Naive B cell (primary cell): Measurements from ENCODE around the gene KLF18. TPM values are rescaled to one million over a fixed set of nuclear protein-coding genes. Genes with fewer than 3 reads are reported as not detected.
"Not testable (repeated sequence)": the region's sequence is repeated elsewhere in the genome, so short reads cannot be mapped to it uniquely, and the experiment has no call there.

ENCODE experiments used
- ATAC-seq, 2 donors: fragments of 150-1000 bp; cut with Tn5 transposase; 2 replicates each; pipeline ENCODE4 v1.10.0; 2021; ENCODE audit warnings: low read depth in 2 of 2, mild to moderate bottlenecking in 2 of 2, moderate library complexity in 2 of 2
- DNase-seq: peaks from one replicate; pipeline ENCODE4 v3.0.0; 2022
- H3K27ac Mint-ChIP-seq, 6 donors: one replicate each; pipeline ENCODE4 v1.8.0; 2020 to 2022; ENCODE audit warnings: mild to moderate bottlenecking in 6 of 6, mixed read lengths in 6 of 6, moderate library complexity in 5 of 6, inconsistent platforms in 2 of 6
- H3K27me3 Mint-ChIP-seq, 3 donors: one replicate each; pipeline ENCODE4 v1.8.0; 2021 to 2022; ENCODE audit warnings: mixed read lengths in 3 of 3, mild to moderate bottlenecking in 1 of 3
- H3K36me3 Mint-ChIP-seq, 2 donors: one replicate each; pipeline ENCODE4 v1.8.0; 2020 to 2022; ENCODE audit warnings: mixed read lengths in 2 of 2, inconsistent platforms in 1 of 2, mild to moderate bottlenecking in 1 of 2
- H3K4me1 Mint-ChIP-seq, 3 donors: one replicate each; pipeline ENCODE4 v1.8.0; 2020 to 2022; ENCODE audit warnings: mixed read lengths in 3 of 3, inconsistent platforms in 1 of 3, mild to moderate bottlenecking in 1 of 3, moderate library complexity in 1 of 3
- H3K4me3 Mint-ChIP-seq, 8 donors: one replicate each; pipeline ENCODE4 v1.8.0; 2020 to 2022; ENCODE audit warnings: mild to moderate bottlenecking in 8 of 8, mixed read lengths in 8 of 8, moderate library complexity in 8 of 8, inconsistent platforms in 2 of 8
- H3K9me3 Mint-ChIP-seq, 7 donors: one replicate each; pipeline ENCODE4 v1.8.0; 2020 to 2022; ENCODE audit warnings: mixed read lengths in 7 of 7, mild to moderate bottlenecking in 5 of 7, inconsistent platforms in 2 of 7, moderate library complexity in 1 of 7
- polyA plus RNA-seq, 6 donors: library from polyadenylated mRNA; unstranded; fragments of 300-500 nt; fragmentation: Illumina TruSeq; gene quantifications; one replicate each; pipeline ENCODE4 v1.2.3, GENCODE V29; 2021; ENCODE audit warnings: low read depth in 6 of 6

Gene KLF18
- polyA plus RNA-seq, 6 donors from 2014 or later, result not detected

- Mint-ChIP-seq H3K9me3 (peaks cover 0 to 33% (median 27%) of the 10 kb centered on the region in 7 donors), H3K36me3 (peaks cover 0 to 22% of the 10 kb centered on the region in 2 donors), H3K4me3 (no peak overlapping the region), H3K4me1 (no peaks in the 10 kb centered on the region), H3K27me3 (peaks cover 6 to 16% (median 12%) of the 10 kb centered on the region in 3 donors), H3K27ac (no peak overlapping the region)
- DNase-seq (no peak), ATAC-seq (no peak)
These were observed 3.7 kb upstream of the KLF18 start for GRCh38 chr1:44144962-44145756.

DNA sequence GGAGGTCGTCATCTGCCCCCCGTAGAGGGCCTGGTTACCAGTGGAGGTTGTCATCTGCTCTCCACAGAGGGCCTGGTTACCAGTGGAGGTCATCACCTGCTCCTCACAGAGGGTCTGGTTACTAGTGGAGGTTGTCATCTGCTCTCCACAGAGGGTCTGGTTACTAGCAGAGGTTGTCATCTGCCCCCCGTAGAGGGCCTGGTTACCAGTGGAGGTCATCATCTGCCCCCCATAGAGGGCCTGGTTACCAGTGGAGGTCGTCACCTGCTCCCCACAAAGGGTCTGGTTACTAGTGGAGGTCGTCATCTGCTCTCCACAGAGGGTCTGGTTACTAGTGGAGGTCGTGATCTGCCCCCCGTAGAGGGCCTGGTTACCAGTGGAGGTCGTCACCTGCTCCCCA lies 1.9 kb downstream of the KLF18 start:
- not testable (repeated sequence) for H3K4me1 Mint-ChIP-seq, H3K27ac Mint-ChIP-seq, DNase-seq, H3K4me3 Mint-ChIP-seq, ATAC-seq
- peaks cover 0 to 10% of the 10 kb centered on the region in 2 donors for H3K36me3 Mint-ChIP-seq
- H3K9me3 Mint-ChIP-seq, result peaks cover 0 to 13% (median 10%) of the 10 kb centered on the region in 7 donors
- H3K27me3 Mint-ChIP-seq, result peaks cover 12 to 17% (median 16%) of the 10 kb centered on the region in 3 donors

DNA sequence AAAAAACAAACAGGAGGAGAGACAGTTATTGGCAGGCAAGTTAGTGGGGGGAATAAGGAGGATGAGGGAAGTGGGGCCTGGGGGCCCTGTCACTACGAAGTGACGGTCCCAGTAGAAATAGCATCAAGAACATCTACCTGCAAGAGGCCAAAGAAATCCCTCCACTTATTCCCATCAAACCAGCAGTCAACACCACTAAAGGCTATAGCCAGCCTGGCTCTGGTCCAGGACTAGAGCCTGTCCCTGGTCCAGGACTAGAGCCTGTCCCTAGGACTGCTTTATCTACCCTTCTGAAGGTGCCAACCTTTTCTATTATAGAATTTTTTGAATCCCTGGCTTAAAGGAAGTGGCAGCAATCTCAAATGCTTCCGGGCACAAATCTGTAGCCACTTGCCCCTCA lies 3.2 kb downstream of the KLF18 start:
- Mint-ChIP-seq H3K4me1 (no peaks in the 10 kb centered on the region), H3K9me3 (peaks cover 0 to 4% (median 0%) of the 10 kb centered on the region in 7 donors), H3K36me3 (no peaks in the 10 kb centered on the region), H3K27ac (no peak overlapping the region), H3K27me3 (peaks cover 16 to 19% (median 18%) of the 10 kb centered on the region in 3 donors), H3K4me3 (no peak overlapping the region)
- DNase-seq, result no peak
- no peak for ATAC-seq

DNA sequence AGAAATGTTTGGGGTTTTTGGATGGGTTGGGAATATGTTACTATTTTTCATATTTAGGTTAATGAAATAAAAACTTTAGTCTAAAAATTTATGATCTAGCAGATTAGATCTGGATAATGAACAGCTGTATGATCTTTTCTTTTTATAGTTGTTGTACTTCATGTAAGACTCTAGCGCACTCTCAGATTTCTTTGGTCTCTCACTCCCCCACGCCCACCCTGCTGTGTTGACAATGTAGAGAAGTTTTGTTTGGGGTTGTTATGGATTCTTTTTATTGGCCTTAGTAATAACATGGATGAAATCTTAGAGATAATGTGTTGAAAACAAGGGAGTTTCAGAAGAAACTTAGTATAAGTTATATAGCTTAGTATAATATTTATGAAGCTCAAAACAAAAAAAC lies 5.5 kb downstream of the KLF18 start:
- Mint-ChIP-seq H3K4me1 (no peaks in the 10 kb centered on the region), H3K36me3 (no peaks in the 10 kb centered on the region), H3K27ac (no peak overlapping the region), H3K4me3 (no peak overlapping the region), H3K27me3 (peaks cover 9 to 25% (median 18%) of the 10 kb centered on the region in 3 donors), H3K9me3 (no peaks in the 10 kb centered on the region)
- ATAC-seq, result no peak
- no peak for DNase-seq

GRCh38 chr1:44134071-44134920 lies 7.1 kb downstream of the KLF18 start:
- Mint-ChIP-seq H3K4me3 (no peak overlapping the region), H3K4me1 (no peaks in the 10 kb centered on the region), H3K9me3 (no peaks in the 10 kb centered on the region), H3K27ac (peak overlapping the region in 1 of 6 donors; percentile 3), H3K36me3 (no peaks in the 10 kb centered on the region), H3K27me3 (peaks cover 9 to 33% (median 20%) of the 10 kb centered on the region in 3 donors)
- DNase-seq, result no peak
- ATAC-seq, result no peak

GRCh38 chr1:44131411-44131810 lies 10.0 kb downstream of the KLF18 start:
- Mint-ChIP-seq H3K9me3 (no peaks in the 10 kb centered on the region), H3K27ac (no peak overlapping the region), H3K4me3 (no peak overlapping the region), H3K4me1 (no peaks in the 10 kb centered on the region), H3K36me3 (no peaks in the 10 kb centered on the region), H3K27me3 (peaks cover 16 to 45% (median 25%) of the 10 kb centered on the region in 3 donors)
- ATAC-seq, result no peak
- DNase-seq, result no peak

DNA sequence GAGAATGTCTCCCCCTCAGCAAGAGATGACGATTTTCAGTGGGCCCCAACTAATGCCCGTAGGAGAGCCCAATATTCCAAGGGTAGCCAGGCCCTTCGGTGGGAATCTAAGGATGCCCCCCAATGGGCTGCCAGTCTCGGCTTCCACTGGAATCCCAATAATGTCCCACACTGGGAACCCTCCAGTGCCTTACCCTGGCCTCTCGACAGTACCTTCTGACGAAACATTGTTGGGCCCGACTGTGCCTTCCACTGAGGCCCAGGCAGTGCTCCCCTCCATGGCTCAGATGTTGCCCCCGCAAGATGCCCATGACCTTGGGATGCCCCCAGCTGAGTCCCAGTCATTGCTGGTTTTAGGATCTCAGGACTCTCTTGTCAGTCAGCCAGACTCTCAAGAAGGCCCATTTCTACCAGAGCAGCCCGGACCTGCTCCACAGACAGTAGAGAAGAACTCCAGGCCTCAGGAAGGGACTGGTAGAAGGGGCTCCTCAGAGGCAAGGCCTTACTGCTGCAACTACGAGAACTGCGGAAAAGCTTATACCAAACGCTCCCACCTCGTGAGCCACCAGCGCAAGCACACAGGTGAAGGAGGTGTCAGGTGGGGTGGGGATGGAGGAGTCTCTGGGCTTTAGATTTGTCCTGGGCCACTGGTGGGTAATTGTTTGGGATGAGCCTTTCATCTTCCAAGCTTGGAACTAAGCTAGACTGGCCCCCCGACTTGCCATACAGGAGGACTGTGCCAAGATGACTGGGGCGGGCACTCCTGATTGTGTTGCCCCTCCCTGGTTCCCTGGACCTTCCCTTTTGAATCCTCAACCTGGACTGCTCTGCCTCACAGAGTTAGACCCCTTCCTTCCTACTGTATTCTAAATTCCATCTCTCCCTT lies 11.6 kb downstream of the KLF18 start:
- ATAC-seq, result no peak
- DNase-seq, result no peak
- H3K36me3 Mint-ChIP-seq, result no peaks in the 10 kb centered on the region
- H3K9me3 Mint-ChIP-seq, result no peaks in the 10 kb centered on the region
- no peaks in the 10 kb centered on the region for H3K4me1 Mint-ChIP-seq
- no peak overlapping the region for H3K4me3 Mint-ChIP-seq
- H3K27ac Mint-ChIP-seq, result no peak overlapping the region
- H3K27me3 Mint-ChIP-seq, result peaks cover 20 to 48% (median 20%) of the 10 kb centered on the region in 3 donors

DNA sequence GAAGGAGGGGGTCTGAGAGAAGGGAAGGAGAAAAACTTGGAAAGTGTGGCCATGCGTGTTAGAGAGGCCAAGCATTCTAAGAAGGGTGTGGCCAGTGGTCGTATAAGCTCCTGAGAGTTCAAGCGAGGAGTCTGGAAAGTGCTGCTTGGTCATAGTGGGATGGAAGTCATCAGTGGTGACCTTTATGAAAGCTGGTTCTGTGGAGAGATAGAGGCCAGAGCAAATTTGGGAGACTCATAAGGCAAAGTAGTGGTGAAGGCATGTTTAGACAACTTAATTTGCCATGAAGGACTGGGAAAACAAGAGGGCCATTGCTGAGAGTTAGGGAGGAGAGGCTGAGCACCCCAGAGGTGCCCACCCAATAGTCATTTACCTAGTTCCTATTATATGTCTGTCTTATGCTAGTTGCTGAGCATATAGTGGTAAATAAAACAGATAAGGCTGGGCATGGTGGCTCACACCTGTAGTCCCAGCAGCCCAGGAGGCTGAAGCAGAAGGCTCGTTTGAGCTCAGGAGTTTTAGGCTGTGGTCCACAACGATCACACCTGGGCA lies 21.0 kb downstream of the KLF18 start:
- H3K27ac Mint-ChIP-seq, result peak overlapping the region in 3 of 6 donors; percentile 2 to 74 (median 73)
- H3K27me3 Mint-ChIP-seq, result peaks cover 8 to 15% (median 9%) of the 10 kb centered on the region in 3 donors
- no peaks in the 10 kb centered on the region for H3K36me3 Mint-ChIP-seq
- ATAC-seq, result no peak
- no peak for DNase-seq
- H3K9me3 Mint-ChIP-seq, result no peaks in the 10 kb centered on the region
- peaks cover 0 to 7% (median 3%) of the 10 kb centered on the region in 3 donors for H3K4me1 Mint-ChIP-seq
- H3K4me3 Mint-ChIP-seq, result no peak overlapping the region

- H3K4me3 Mint-ChIP-seq, result peak overlapping the region in 1 of 8 donors; percentile 34
- no peak for ATAC-seq
- H3K27me3 Mint-ChIP-seq, result peaks cover 7 to 15% (median 9%) of the 10 kb centered on the region in 3 donors
- no peaks in the 10 kb centered on the region for H3K36me3 Mint-ChIP-seq
- H3K4me1 Mint-ChIP-seq, result peaks cover 0 to 7% (median 3%) of the 10 kb centered on the region in 3 donors
- no peak for DNase-seq
- no peaks in the 10 kb centered on the region for H3K9me3 Mint-ChIP-seq
- peak overlapping the region in 1 of 6 donors; percentile 11 for H3K27ac Mint-ChIP-seq
These were observed 21.9 kb downstream of the KLF18 start for GRCh38 chr1:44119525-44119924.

GRCh38 chr1:44118682-44119081 lies 22.7 kb downstream of the KLF18 start, which contains the start of gene KLF17:
Gene KLF17 (plus strand): TSS chr1:44118821. CDS start chr1:44118908, 87 bp downstream.
- Mint-ChIP-seq H3K9me3 (no peaks in the 10 kb centered on the region), H3K27me3 (peaks cover 7 to 13% (median 12%) of the 10 kb centered on the region in 3 donors), H3K4me3 (peak within 1 kb of the TSS in 1 of 8 donors; percentile 34), H3K27ac (peak within 1 kb of the TSS in 1 of 6 donors; percentile 41), H3K36me3 (no peaks in the 10 kb centered on the region), H3K4me1 (peaks cover 0 to 7% (median 3%) of the 10 kb centered on the region in 3 donors)
- DNase-seq (no peak), ATAC-seq (no peak)

DNA sequence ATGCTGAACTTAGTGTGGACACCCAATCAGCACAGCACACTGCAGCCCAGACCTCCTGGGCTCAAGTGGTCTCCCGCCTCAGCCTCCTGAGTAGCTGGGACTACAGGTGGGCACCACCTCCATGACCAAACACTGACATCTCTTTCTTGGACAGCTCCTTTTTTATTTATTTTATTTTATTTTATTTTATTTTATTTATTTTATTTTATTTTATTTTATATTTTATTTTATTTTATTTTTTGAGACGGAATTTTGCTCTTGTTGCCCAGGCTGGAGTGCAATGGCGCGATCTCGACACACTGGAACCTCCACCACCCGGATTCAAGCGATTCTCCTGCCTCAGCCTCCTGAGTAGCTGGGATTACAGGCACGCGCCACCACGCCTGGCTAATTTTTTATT lies 24.2 kb downstream of the KLF18 start:
- DNase-seq, ATAC-seq, H3K27ac Mint-ChIP-seq, H3K9me3 Mint-ChIP-seq, H3K4me1 Mint-ChIP-seq, H3K36me3 Mint-ChIP-seq: not testable (repeated sequence)
- peak overlapping the region in 1 of 8 donors; percentile 57 for H3K4me3 Mint-ChIP-seq
- H3K27me3 Mint-ChIP-seq, result peaks cover 7 to 12% (median 7%) of the 10 kb centered on the region in 3 donors

GRCh38 chr1:44114098-44114497 lies 27.3 kb downstream of the KLF18 start:
- H3K9me3 Mint-ChIP-seq, result no peaks in the 10 kb centered on the region
- H3K27ac Mint-ChIP-seq, result no peak overlapping the region
- ATAC-seq (no peak), DNase-seq (no peak)
- no peaks in the 10 kb centered on the region for H3K4me1 Mint-ChIP-seq
- H3K4me3 Mint-ChIP-seq, result peak overlapping the region in 1 of 8 donors; percentile 9
- H3K36me3 Mint-ChIP-seq, result no peaks in the 10 kb centered on the region
- peaks cover 0 to 5% (median 0%) of the 10 kb centered on the region in 3 donors for H3K27me3 Mint-ChIP-seq
